Activated naive CD8-positive, alpha-beta T cell treated with anti-CD3 and anti-CD28 coated beads, Interleukin-2, amount 50 U/mL, for 16 hours (primary cell): ENCODE measurements around the gene REG1B.

Experiments used
- DNase-seq: peaks from one replicate; pipeline ENCODE4 v3.0.0-alpha.2; 2020; ENCODE audit warnings: low read depth, low spot score

The REG1B gene

DNA sequence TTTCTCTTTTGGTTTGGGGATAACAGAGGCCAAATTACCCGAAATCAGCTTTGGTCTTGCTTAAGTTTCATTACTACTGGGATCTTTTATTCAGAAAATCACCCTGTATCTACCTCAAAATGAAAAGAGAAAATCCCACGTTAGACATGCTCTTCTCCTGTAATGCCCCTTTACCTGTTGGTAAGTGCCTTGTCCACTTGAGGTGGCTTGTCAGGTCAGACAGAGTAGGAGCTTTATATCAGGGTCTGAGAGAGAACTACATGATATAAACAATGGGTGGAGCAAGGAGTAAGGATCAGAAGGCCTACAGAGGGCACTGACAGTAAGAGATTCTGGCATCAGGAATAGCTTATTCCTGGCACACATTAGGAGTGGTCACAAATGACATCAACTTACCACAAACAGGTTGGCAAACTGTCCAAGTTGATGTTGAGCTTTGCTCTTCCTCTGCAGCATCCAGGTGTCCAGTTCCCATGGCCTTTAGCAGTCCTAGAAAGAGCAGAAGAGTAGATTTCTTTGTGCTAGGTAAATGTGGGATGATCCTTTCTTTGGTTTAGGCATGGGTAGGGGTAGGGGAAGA is at the start of gene REG1B:
Gene REG1B, minus strand, starts transcription at position 209 of the 580 bp plus-strand sequence. CDS start 381 bp downstream, outside the sequence.
- no peak for DNase-seq

DNA sequence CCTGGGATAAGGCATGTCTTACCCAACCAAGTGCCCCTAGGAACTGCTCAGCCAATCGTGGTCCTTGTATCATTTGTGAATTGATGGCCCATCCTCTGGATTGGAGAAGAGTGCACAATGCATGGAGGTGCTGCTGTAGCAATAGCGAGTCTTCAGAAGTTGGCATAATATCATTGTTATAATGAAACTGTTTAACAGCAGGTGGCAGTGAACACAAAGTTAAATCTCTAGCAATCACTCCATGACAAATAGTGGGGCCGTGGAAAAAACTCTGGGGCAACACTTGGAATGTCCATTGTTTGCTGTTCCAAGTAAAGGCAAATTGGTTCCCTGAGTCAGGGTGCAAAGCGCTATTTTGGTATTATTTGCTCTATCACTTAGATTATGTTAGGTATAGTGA is 43.9 kb upstream of the REG1B start:
- DNase-seq, result no peak

DNA sequence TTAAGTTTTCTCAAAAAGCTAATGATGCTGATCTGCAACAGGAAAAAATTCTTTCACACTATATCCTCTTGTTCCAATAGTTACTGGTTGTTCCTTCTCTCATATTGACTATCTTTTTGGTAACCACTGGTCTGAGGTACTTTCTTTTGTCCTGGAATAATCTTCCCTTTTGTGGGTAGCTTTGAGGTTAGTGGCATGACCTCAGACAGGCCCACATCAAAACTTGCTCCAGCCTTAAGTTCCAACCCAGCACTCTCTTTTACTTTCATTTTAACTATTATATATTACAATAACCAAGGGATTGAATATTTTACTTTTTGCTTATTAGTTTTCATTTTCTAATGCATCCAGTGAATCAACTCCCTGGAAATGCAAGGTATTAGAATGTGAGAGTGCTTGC is 42.0 kb upstream of the REG1B start:
- DNase-seq, result no peak

DNA sequence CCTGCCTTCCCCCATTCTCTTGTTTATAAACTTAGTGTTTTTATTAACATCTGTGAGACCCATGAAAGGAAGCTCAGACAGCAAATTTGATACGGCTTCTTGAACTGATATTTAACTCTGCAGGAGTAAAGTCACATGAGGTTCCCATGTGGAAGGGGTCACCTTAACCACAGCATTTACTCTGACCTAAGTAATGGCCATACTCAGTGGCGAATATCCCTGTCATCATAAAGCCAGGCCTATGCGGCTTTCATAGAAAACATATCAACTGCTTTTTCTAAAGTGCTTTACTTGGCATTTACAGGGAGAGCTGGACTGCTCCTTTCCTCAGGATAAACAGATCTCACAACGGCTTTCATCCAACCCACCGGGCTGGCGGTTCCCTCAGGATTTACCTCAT is 41.5 kb upstream of the REG1B start:
- DNase-seq, result no peak

- no peak for DNase-seq
These were observed 40.6 kb upstream of the REG1B start for GRCh38 chr2:79128406-79128805.

GRCh38 chr2:79125721-79125985 is 37.9 kb upstream of the REG1B start:
- no peak for DNase-seq

DNA sequence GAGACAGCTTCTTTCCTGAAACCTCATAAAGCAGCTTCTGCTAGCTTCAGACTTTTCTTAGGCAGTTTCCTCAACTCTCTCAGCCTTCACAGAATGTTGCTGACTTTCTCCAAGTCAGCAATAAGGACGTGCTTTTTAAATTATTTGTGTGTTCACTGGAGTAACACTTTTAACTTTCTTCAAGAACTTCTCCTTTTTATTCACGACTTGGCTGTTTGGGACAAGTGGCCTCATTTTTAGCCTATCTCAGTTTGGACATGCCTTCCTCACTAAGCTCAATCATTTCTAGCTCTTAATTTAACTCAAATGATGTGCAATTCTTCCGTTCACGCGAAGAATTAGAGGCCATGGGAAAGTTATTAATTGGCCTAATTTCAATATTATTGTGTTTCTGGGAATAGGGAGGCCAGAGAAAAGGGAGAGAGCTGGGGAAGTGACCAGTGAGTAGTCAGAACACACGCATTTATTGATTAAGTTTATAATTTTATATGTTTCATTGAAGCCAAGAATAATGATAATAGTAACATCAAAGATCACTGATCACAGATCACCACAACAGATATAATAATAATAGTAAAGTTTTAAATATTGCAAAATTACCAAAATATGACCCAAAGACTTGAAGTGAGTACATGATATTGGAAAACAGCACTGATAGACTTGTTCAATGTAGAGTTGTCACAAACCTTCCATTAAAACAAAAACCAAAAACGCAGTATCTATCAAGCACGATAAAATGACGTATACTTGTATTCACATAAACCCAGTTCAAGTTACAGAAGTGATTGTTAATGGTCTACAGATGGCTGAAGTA is 37.3 kb upstream of the REG1B start:
- DNase-seq, result no peak

GRCh38 chr2:79122676-79123075 is 34.9 kb upstream of the REG1B start:
- no peak for DNase-seq

- DNase-seq, result no peak
These were observed 32.5 kb upstream of the REG1B start, which contains the start of gene REG1A for GRCh38 chr2:79120194-79120713. Gene REG1A, plus strand, starts transcription at chr2:79120488. Its CDS starts 374 bp downstream, at chr2:79120862.

DNA sequence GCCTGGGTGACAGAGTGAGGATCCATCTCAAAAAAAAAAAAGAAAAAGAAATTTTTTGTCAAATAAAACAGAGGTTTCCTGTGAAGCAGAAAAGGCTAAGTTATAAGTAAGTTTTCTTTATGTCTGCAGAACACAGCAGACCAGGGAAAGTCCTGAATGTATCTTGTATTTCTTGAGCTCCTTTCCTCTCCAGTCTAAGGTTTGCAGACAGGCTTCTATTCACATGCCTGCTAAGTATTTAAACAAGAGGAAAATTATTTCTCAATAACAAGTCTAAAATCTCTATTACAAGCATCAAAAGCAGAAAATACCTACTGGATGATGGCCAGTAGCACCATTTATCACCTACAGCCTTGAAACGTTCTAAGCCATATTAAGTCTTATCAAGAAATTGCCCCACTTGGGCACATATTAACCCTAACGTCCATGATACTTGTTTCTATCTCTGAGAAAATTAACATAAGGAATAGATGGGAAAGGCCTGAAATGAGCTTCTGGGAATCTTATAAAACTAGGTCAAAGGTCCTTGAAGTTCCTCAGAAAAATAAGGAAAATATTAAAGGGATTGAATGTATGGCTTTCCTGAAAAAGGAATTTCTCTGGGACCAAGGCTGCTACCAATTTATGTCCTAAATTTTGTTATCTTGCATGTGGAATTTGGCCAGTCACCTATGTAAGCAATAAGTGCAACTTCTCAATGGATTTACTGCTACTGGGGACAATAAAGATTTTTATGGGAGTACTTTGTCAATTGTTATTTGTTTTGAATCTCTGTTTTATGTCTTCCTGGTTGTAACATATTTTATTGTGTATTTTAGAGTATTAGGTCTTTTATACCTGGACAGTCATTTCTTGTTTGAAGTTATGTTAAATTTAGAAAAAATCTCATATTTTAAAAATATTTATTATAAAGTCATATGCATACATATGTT is 29.5 kb upstream of the REG1B start:
- DNase-seq, result no peak

GRCh38 chr2:79114797-79115494 is 27.2 kb upstream of the REG1B start:
- DNase-seq, result no peak

DNA sequence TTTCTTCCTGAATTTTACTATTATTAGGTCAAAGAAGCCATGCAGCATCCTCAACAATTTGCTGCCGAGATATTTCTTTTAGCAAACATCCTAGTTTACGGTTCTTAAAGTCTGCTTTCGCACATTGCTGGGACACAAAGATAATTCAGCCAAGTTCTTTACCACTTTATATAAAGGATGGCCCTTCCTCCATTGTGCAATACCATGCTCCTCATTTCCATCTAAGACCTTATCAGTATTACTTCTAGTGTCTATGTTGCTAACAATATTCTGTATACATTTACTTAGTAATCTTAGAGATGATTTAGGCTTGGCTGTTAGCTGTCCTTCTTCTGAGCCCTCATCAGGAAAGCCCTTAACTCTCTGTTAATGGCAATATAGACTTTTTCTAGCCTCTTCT is 24.5 kb upstream of the REG1B start:
- DNase-seq, result no peak

- DNase-seq, result no peak
These were observed 17.5 kb upstream of the REG1B start for GRCh38 chr2:79105259-79105658.

DNA sequence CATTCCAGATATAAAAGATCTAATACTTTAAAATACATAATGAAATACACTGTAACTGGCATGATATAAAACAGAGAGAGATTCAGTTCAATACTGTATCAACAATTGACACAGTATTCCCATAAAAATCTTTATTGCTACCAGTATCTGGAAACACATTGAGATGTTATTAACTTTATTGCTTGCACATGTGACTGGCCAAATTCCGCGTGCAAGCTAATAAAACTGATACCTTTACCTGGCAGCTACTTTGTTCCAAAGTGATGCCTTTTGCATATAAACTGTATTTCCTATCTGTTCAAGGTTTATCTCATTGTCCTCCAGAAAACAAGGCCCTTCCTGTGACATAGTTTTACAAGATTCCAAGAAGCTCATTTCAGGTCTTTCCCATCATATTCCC is 15.4 kb upstream of the REG1B start:
- DNase-seq, result no peak

GRCh38 chr2:79101024-79101423 is 13.2 kb upstream of the REG1B start:
- DNase-seq, result no peak

DNA sequence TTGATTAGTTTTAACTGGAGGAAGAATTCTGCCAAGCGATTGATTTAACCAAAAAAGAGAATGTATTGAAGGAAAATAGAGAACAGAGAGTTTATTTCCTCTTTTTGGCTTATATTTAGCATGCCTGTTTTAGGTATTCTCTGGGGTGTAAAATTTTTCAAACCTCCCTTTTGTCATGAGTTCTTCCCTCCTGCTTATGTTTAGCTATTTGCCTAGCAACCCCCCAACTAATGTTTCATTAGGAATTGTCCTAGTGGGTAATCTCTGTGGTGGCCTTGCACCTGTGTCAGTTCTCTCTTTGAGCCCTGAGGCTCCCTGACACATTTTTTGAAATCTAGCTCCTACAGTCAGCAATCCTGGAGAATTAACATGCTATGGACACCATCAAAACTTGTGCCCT is 12.5 kb upstream of the REG1B start:
- no peak for DNase-seq

- DNase-seq, result no peak
These were observed 11.4 kb upstream of the REG1B start for GRCh38 chr2:79099140-79099686.

DNA sequence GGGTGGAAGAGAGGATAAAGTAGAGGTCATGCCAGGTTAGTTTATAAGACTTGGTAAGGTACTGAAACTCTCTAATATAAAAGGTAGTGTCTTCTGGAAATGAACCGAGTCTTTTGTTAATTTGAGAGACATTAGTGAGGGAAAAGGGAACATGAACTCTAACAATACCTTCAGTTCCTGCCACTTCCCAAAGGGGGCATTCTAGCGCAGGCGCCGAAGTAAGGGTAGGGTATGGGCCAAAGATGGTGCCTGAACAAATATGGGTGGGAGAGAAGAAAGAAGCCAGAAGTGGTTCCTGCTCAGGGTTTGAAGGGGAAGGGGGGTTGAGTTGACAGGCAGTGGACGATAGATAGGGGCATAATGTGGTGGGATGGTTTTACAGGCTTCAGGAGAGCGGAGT is 10.1 kb upstream of the REG1B start:
- no peak for DNase-seq

DNA sequence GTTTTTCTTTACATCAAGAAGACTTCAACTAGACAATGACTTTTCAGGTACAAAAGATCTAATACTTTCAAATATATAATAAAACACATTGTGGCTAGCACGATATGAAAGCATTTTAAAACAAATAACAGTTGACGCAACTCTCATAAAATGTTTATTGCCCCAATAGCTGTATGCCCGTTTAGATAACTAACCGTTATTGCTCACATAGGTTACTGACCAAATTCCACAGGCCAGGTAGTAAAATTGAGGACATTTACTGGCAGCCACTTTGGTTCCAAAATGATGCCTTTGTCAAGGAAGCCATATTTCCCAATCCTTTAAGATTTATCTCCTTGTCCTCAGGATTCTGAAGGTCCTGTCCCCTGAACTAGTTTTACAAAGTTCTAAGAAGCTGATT is 2.9 kb upstream of the REG1B start:
- no peak for DNase-seq

GRCh38 chr2:79086255-79086654 is 1.5 kb downstream of the REG1B start:
- no peak for DNase-seq

- DNase-seq, result no peak
These were observed 2.4 kb downstream of the REG1B start for GRCh38 chr2:79085382-79085781.
